Common myeloid progenitor, CD34-positive (primary cell): ENCODE results near the gene COX6A1.
"Not testable (repeated sequence)": the region's sequence is repeated elsewhere in the genome, so short reads cannot be mapped to it uniquely, and the experiment has no call there.

ENCODE experiments used
- CTCF ChIA-PET: fragments of 350-600 bp; sonication (Branson Sonifier 250); formaldehyde crosslinking; loops from one replicate; lab custom pipeline; 2021; ENCODE audit warnings: antibody characterized with exemption; lab: Charles Lee
- POLR2A ChIA-PET: fragments of 350-600 bp; sonication (Branson Sonifier 250); formaldehyde crosslinking; loops from one replicate; lab custom pipeline; 2021; ENCODE audit warnings: antibody characterized with exemption; lab: Charles Lee
- DNase-seq, 3 donors: peaks; one replicate each; pipeline versions ENCODE4 v3.0.0 to v3.0.0-alpha.2; 2013
- H3K27ac ChIP-seq, 2 experiments: 1 replicate in 1 of 2; 2 replicates in 1 of 2; pipeline ENCODE4 v1.7.0; 2013; ENCODE audit warnings: inconsistent platforms in 2 of 2, low read length in 2 of 2, mild to moderate bottlenecking in 2 of 2, low read depth in 1 of 2, moderate library complexity in 1 of 2; ENCODE audit not compliant: severe bottlenecking in 2 of 2, insufficient read depth in 1 of 2, poor library complexity in 1 of 2
- H3K27me3 ChIP-seq, 5 experiments: replicated peaks in 2 of 5; 1 replicate in 3 of 5; 2 replicates in 2 of 5; pipeline versions ENCODE4 v1.6.1 to v1.7.0; 2013; ENCODE audit warnings: low read length in 4 of 5, mild to moderate bottlenecking in 2 of 5, moderate library complexity in 2 of 5, inconsistent platforms in 1 of 5; ENCODE audit not compliant: insufficient read depth in 5 of 5, control insufficient read depth in 4 of 5
- H3K36me3 ChIP-seq, 4 experiments: 1 replicate in 2 of 4; 2 replicates in 2 of 4; pipeline versions ENCODE4 v1.6.1 to v1.7.0; 2013; ENCODE audit warnings: low read length in 3 of 4, control low read depth in 1 of 4, mild to moderate bottlenecking in 1 of 4; ENCODE audit not compliant: control insufficient read depth in 4 of 4, insufficient read depth in 4 of 4
- H3K4me1 ChIP-seq, 4 experiments: 1 replicate in 3 of 4; 2 replicates in 1 of 4; pipeline versions ENCODE4 v1.6.1 to v1.7.1; 2013; ENCODE audit warnings: low read length in 3 of 4, mild to moderate bottlenecking in 3 of 4, control low read depth in 1 of 4, inconsistent platforms in 1 of 4, moderate library complexity in 1 of 4; ENCODE audit not compliant: control insufficient read depth in 4 of 4, insufficient read depth in 4 of 4; ENCODE audit errors: control extremely low read depth in 1 of 4
- H3K4me3 ChIP-seq, 7 experiments: 1 replicate in 4 of 7; 2 replicates in 3 of 7; pipeline versions ENCODE4 v1.5.1 to v1.7.0; 2013; ENCODE audit warnings: mild to moderate bottlenecking in 7 of 7, low read length in 6 of 7, moderate library complexity in 6 of 7, inconsistent platforms in 2 of 7, low read depth in 2 of 7, control low read depth in 1 of 7; ENCODE audit not compliant: insufficient read depth in 4 of 7, control insufficient read depth in 1 of 7; ENCODE audit errors: extremely low read depth in 1 of 7
- H3K9me3 ChIP-seq, 5 experiments: 1 replicate in 4 of 5; 2 replicates in 1 of 5; pipeline versions ENCODE4 v1.6.1 to v1.7.1; 2013; ENCODE audit warnings: low read length in 4 of 5, mild to moderate bottlenecking in 2 of 5, inconsistent platforms in 1 of 5, low read depth in 1 of 5, moderate library complexity in 1 of 5; ENCODE audit not compliant: control insufficient read depth in 4 of 5, insufficient read depth in 2 of 5; ENCODE audit errors: control extremely low read depth in 1 of 5
- WGBS: methylation state at CpG from one replicate; pipeline ENCODE4 v1.1.5; 2013; ENCODE audit not compliant: insufficient coverage; 5-methylcytosine and 5-hydroxymethylcytosine counted together

Gene COX6A1

DNA sequence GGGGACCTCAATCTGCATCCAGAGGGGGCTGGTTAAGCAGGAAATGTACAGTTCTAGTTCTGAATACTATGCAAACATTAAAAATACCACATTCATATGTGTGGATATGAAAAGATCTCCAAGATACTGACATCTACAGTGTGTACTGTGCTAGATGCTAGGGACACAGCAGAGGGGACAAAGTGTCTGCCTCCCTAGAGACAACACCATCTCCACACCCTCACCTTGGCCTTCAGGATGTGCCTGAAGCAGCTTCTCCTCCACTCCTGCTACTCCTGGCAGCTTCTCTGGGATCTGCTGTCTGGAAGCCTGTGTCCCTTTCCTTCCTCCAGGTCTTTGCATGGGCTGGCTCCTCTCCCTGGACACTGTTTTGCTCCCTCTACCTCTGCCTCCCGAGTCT lies 42.3 kb downstream of the COX6A1 start:
- H3K9me3 ChIP-seq, result no peaks in the 10 kb centered on the region
- CTCF ChIA-PET, result interaction anchor here (0.9 to 6.5 kb wide), 4 partner anchors 10 to 22 kb away, joined by 3 to 57 read pairs (median 6); partner anchors contain the start of gene SRSF9
- 100% methylated on average over 1 of the region's 1 CpG for WGBS
- no peak for DNase-seq
- no peak overlapping the region for H3K4me3 ChIP-seq
- H3K27ac ChIP-seq, result no peak overlapping the region
- POLR2A ChIA-PET, result no interaction called here
- peaks cover 0 to 16% (median 6%) of the 10 kb centered on the region in 4 experiments for H3K4me1 ChIP-seq
- no peaks in the 10 kb centered on the region for H3K27me3 ChIP-seq
- H3K36me3 ChIP-seq, result peaks cover 0 to 2% (median 0%) of the 10 kb centered on the region in 4 experiments

DNA sequence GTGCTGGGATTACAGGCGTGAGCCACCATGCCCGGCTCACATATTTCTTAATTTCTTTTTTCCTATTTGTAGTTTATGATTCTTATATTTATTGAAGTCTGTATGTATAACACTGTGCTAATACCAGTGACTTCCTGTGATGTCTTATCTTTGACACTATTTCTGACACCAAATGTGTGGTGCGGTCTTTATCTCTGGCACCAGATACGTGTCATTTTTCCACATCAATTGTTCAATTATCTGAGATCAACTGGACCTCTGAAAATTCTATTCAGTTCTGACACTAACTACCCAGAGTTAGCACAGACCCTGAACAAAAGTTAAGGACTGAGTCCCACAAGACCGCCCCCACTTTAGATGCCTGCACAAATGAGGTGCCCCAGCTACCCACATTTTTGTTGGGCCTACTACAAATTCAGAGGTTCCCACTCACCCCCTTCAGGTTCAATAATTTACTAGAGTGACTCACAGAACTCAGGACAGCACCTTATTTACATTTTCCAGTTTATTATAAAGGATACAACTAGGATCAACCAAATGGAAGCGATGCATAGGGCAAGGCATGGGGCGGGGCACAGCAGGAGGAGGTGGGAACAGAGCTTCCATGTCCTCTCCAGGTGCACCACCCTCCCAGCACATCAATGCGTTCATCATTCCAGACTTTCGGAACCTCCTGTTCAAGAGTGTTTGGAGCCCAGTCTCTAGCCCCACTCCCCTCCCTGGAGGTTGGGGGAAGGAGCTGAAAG lies 43.3 kb downstream of the COX6A1 start:
- H3K4me1 ChIP-seq, result peaks cover 0 to 9% (median 4%) of the 10 kb centered on the region in 4 experiments
- WGBS, result 96% methylated on average over 4 of the region's 9 CpGs
- no peak overlapping the region for H3K27ac ChIP-seq
- H3K27me3 ChIP-seq, result no peaks in the 10 kb centered on the region
- POLR2A ChIA-PET, result interaction anchor here (0.6 kb wide), 1 partner anchor 15 kb away, joined by 7 read pairs; the partner anchor contains the start of gene DYNLL1
- DNase-seq, result peak in 2 of 3 donors; percentile 34 to 54
- peaks cover 0 to 2% (median 0%) of the 10 kb centered on the region in 4 experiments for H3K36me3 ChIP-seq
- CTCF ChIA-PET, result interaction anchor here (1.6 to 6.5 kb wide), 3 partner anchors 9 to 12 kb away, joined by 5 to 57 read pairs (median 8); partner anchors contain the start of gene SRSF9
- no peaks in the 10 kb centered on the region for H3K9me3 ChIP-seq
- no peak overlapping the region for H3K4me3 ChIP-seq

DNA sequence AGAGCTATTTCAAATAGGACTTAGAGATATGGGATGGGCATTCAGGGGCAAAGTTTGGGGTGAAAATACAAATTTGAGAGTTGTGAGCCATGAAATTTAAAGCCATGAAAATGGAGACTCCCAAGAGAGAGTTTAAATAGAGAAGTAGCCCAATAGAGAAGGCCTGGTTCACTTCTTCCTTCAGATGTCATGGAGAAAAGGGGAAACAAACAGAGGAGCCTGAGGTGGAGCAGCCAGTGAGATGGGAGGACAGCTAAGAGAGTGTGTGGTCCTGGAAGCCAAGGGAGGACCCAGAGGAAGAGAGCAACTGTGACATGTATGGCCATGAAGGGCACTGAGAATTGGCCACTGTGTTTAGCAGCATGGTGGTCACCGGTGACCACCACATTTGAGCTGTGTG lies 45.7 kb downstream of the COX6A1 start:
- peak overlapping the region in 1 of 2 experiments; percentile 56 for H3K27ac ChIP-seq
- H3K4me1 ChIP-seq, result peaks cover 0 to 6% (median 1%) of the 10 kb centered on the region in 4 experiments
- 100% methylated on average over 1 of the region's 1 CpG for WGBS
- no peaks in the 10 kb centered on the region for H3K27me3 ChIP-seq
- ChIA-PET POLR2A (interaction anchor here (0.7 kb wide), 2 partner anchors 282 to 609 kb away, joined by 3 to 4 read pairs; no protein-coding TSS in a partner anchor), CTCF (interaction anchor here (0.8 to 6.5 kb wide), 4 partner anchors 11 to 19 kb away, joined by 3 to 57 read pairs (median 3); partner anchors contain the start of gene SRSF9)
- peaks cover 0 to 2% (median 0%) of the 10 kb centered on the region in 4 experiments for H3K36me3 ChIP-seq
- DNase-seq, result peak in 1 of 3 donors; percentile 13
- no peaks in the 10 kb centered on the region for H3K9me3 ChIP-seq
- no peak overlapping the region for H3K4me3 ChIP-seq

DNA sequence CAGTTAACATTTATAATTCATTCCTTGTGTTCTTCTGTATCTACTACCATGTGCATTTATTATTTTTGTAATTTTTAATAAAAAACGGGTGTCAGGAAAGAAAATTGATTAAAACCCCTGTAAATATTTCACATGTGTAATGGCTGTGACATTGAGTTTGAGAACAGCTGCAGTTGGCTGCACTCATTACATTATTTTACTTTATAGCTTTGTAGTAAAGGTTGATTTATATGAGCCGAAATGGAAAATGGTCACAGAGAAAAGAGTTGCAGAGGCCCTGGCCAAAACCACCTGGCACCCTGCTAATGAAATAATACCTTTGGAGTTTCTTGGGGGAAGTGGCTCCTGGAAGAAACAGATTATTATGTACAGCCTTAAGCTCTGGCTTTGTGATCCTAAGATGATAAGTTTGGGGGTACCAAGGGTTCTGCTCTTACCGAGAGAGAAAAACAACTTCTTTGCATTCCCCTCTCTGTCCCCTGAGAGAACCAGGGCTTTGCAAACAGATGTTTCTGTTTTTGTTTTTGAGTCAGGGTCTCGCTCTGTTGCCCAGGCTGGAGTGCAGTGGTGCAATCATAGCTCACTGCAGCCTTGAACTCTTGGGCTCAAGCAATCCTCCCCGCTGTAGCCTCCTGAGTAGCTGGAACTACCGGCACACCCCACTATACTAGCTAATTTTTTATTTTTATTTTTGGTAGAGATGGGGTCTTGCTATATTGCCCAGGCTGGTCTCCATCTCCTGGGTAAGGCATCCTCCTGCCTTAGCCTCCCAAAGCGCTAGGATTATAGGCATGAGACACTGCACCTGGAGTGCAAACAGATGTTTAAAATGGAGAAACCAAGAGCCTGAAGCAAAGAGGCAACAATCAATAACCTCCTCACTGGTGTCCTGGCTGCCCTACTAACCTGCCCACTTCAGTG lies 48.3 kb downstream of the COX6A1 start:
- DNase-seq, result no peak
- 100% methylated on average over 3 of the region's 7 CpGs for WGBS
- ChIA-PET POLR2A (no interaction called here), CTCF (interaction anchor here (0.8 to 1.5 kb wide), 3 partner anchors 9 to 46 kb away, joined by 3 to 4 read pairs (median 4); no protein-coding TSS in a partner anchor)
- Histone ChIP-seq H3K9me3 (no peaks in the 10 kb centered on the region), H3K27ac (no peak overlapping the region), H3K27me3 (no peaks in the 10 kb centered on the region), H3K4me3 (no peak overlapping the region), H3K4me1 (peaks cover 0 to 4% (median 1%) of the 10 kb centered on the region in 4 experiments), H3K36me3 (peaks cover 0 to 10% (median 3%) of the 10 kb centered on the region in 4 experiments)

- H3K4me1 ChIP-seq, H3K4me3 ChIP-seq, POLR2A ChIA-PET, H3K9me3 ChIP-seq, DNase-seq, H3K27me3 ChIP-seq, H3K27ac ChIP-seq: not testable (repeated sequence)
- H3K36me3 ChIP-seq, result peaks cover 0 to 14% (median 3%) of the 10 kb centered on the region in 4 experiments
- CTCF ChIA-PET, result interaction anchor here (1.8 kb wide), 1 partner anchor 17 kb away, joined by 6 read pairs; the partner anchor contains the start of gene SRSF9
- 100% methylated on average over 5 of the region's 7 CpGs for WGBS
Observed at GRCh38 chr12:120487552-120487951, 49.6 kb downstream of the COX6A1 start.

GRCh38 chr12:120488057-120488640 lies 50.2 kb downstream of the COX6A1 start:
- H3K27ac ChIP-seq, result no peak overlapping the region
- H3K36me3 ChIP-seq, result peaks cover 0 to 14% (median 2%) of the 10 kb centered on the region in 4 experiments
- ChIA-PET CTCF (interaction anchor here (1.1 to 1.8 kb wide), 2 partner anchors 12 to 18 kb away, joined by 3 to 6 read pairs; partner anchors contain the start of gene SRSF9), POLR2A (no interaction called here)
- no peak for DNase-seq
- no peaks in the 10 kb centered on the region for H3K9me3 ChIP-seq
- peaks cover 0 to 2% (median 1%) of the 10 kb centered on the region in 4 experiments for H3K4me1 ChIP-seq
- no peaks in the 10 kb centered on the region for H3K27me3 ChIP-seq
- 78% methylated on average over 5 of the region's 5 CpGs for WGBS
- no peak overlapping the region for H3K4me3 ChIP-seq
